GM18873 (cell line): ENCODE measurements around the gene NFATC1.
"Not testable (repeated sequence)": the region's sequence is repeated elsewhere in the genome, so short reads cannot be mapped to it uniquely, and the experiment has no call there.

Source experiments
- ATAC-seq: cut with Tn5 transposase; IDR thresholded peaks from one replicate; pipeline ENCODE4 v1.9.1; 2021; ENCODE audit warnings: mild to moderate bottlenecking, moderate library complexity, moderate number of reproducible peaks; ENCODE audit not compliant: unreplicated experiment, low FRiP score

The NFATC1 gene

GRCh38 chr18:79496978-79497637 lies 101.4 kb downstream of the NFATC1 start:
- ATAC-seq = no peak

- no peak for ATAC-seq
Observed at GRCh38 chr18:79497638-79498081, 101.9 kb downstream of the NFATC1 start.

GRCh38 chr18:79498662-79499061 lies 102.9 kb downstream of the NFATC1 start:
- no peak for ATAC-seq

GRCh38 chr18:79501006-79501405 lies 105.3 kb downstream of the NFATC1 start:
- ATAC-seq = no peak

GRCh38 chr18:79502782-79503181 lies 107.1 kb downstream of the NFATC1 start:
- no peak for ATAC-seq

- no peak for ATAC-seq
Observed at GRCh38 chr18:79503406-79503805, 107.7 kb downstream of the NFATC1 start.

- no peak for ATAC-seq
Observed at GRCh38 chr18:79504034-79504433, 108.3 kb downstream of the NFATC1 start.

GRCh38 chr18:79504495-79504894 lies 108.8 kb downstream of the NFATC1 start:
- not testable (repeated sequence) for ATAC-seq

GRCh38 chr18:79505465-79505864 lies 109.7 kb downstream of the NFATC1 start:
- ATAC-seq = not testable (repeated sequence)

- no peak for ATAC-seq
Observed at GRCh38 chr18:79506191-79507075, 110.7 kb downstream of the NFATC1 start.

GRCh38 chr18:79507076-79507545 lies 111.4 kb downstream of the NFATC1 start:
- no peak for ATAC-seq

- no peak for ATAC-seq
Observed at GRCh38 chr18:79507546-79508480, 112.1 kb downstream of the NFATC1 start.

- no peak for ATAC-seq
Observed at GRCh38 chr18:79508565-79509535, 113.1 kb downstream of the NFATC1 start.

- ATAC-seq = no peak
Observed at GRCh38 chr18:79509536-79509930, 113.8 kb downstream of the NFATC1 start.

- ATAC-seq = no peak
Observed at GRCh38 chr18:79510046-79510685, 114.4 kb downstream of the NFATC1 start.

GRCh38 chr18:79510731-79511241 lies 115.1 kb downstream of the NFATC1 start:
- ATAC-seq = no peak

- no peak for ATAC-seq
Observed at GRCh38 chr18:79511271-79511670, 115.5 kb downstream of the NFATC1 start.

GRCh38 chr18:79511671-79512301 lies 116.1 kb downstream of the NFATC1 start:
- ATAC-seq = no peak
